ENCODE results near the gene CCDC30. TPM values are rescaled to one million over a fixed set of nuclear protein-coding genes. Genes with fewer than 3 reads are reported as not detected.

Gene CCDC30
- total and polyA plus RNA-seq, 9 of the 15 experiments (the other 6 are each of a cell fraction or from before 2014, with no cell fraction given) = 0.05 to 0.91 (median 0.24) TPM

DNA sequence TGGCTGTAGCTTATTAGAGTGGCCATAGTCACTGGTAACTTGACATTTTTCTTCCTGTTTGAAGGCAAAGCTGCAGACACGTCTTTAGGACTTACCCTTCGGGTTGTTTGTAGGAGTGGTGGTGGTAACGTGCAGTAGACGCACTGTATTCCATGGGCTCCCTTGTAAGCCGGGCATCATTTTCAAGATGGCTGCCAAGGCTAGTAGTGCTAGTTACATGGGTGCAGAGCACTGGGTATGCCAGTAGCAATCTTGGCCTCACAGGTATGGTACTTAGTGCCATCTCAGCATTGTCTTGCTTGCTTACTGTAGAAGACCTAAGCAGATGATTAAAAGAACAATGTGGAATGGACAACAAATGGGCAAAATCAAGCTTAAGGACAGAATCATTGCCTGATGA, 221.1 kb downstream of the CCDC30 start (continued):
- TF ChIP-seq ZNF384 (IDR thresholded peaks at IDR 0.05; ENCODE audit: low read depth, low read length) = no peak
- no peak for TF ChIP-seq DMBX1 (CRISPR knock-in tag; IDR thresholded peaks at IDR 0.05; ENCODE audit: borderline replicate concordance)
- TF ChIP-seq MAZ (CRISPR knock-in tag; conservative IDR thresholded peaks at IDR 0.05 in 1 of 2, IDR thresholded peaks at IDR 0.05 in 1 of 2) = 0 out of 4 replicates have a peak, but pooled peaks of 1 of the 2 experiments have one; percentile 23
- no peak for TF ChIP-seq ATF7 (IDR thresholded peaks at IDR 0.05)
- no peak for TF ChIP-seq PHF20 (IDR thresholded peaks at IDR 0.05; ENCODE audit: partially characterized antibody)
- TF ChIP-seq ASH1L (IDR thresholded peaks at IDR 0.05; ENCODE audit: borderline replicate concordance, low read depth, partially characterized antibody) = no peak
- no peak for TF ChIP-seq ETS2 (tag; IDR thresholded peaks at IDR 0.05; ENCODE audit: borderline replicate concordance, poor library complexity, severe bottlenecking)
- TF ChIP-seq THRAP3 (IDR thresholded peaks at IDR 0.05; ENCODE audit: borderline replicate concordance) = 0 out of 2 replicates have a peak, but pooled peaks have one; percentile 2
- TF ChIP-seq ZNF3 (CRISPR knock-in tag; IDR thresholded peaks at IDR 0.05) = no peak
- TF ChIP-seq CHD1 (IDR thresholded peaks at IDR 0.05; ENCODE audit: low read length) = peak; percentile 31
- no peak for TF ChIP-seq ZNF695 (CRISPR knock-in tag; IDR thresholded peaks at IDR 0.05)
- no peak for TF ChIP-seq HBP1 (CRISPR knock-in tag; IDR thresholded peaks at IDR 0.05)
- TF ChIP-seq, protein P1, sequence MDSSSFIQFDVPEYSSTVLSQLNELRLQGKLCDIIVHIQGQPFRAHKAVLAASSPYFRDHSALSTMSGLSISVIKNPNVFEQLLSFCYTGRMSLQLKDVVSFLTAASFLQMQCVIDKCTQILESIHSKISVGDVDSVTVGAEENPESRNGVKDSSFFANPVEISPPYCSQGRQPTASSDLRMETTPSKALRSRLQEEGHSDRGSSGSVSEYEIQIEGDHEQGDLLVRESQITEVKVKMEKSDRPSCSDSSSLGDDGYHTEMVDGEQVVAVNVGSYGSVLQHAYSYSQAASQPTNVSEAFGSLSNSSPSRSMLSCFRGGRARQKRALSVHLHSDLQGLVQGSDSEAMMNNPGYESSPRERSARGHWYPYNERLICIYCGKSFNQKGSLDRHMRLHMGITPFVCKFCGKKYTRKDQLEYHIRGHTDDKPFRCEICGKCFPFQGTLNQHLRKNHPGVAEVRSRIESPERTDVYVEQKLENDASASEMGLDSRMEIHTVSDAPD (CRISPR knock-in tag; IDR thresholded peaks at IDR 0.05) = no peak
- TF ChIP-seq ZNF584 (CRISPR knock-in tag; IDR thresholded peaks at IDR 0.05; ENCODE audit: low read depth) = no peak
- TF ChIP-seq, protein P2, sequence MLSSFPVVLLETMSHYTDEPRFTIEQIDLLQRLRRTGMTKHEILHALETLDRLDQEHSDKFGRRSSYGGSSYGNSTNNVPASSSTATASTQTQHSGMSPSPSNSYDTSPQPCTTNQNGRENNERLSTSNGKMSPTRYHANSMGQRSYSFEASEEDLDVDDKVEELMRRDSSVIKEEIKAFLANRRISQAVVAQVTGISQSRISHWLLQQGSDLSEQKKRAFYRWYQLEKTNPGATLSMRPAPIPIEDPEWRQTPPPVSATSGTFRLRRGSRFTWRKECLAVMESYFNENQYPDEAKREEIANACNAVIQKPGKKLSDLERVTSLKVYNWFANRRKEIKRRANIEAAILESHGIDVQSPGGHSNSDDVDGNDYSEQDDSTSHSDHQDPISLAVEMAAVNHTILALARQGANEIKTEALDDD (IDR thresholded peaks at IDR 0.05) = peak; percentile 77
- TF ChIP-seq SP1 (CRISPR knock-in tag; IDR thresholded peaks at IDR 0.05) = 0 out of 2 replicates have a peak, but pooled peaks have one; percentile 38
- no peak for TF ChIP-seq XRCC5 (IDR thresholded peaks at IDR 0.05; ENCODE audit: low read depth, low read length)
